ENCODE measurements around the gene PRTFDC1.
"Not testable (repeated sequence)": the region's sequence is repeated elsewhere in the genome, so short reads cannot be mapped to it uniquely, and the experiment has no call there.

Gene PRTFDC1

GRCh38 chr10:24963521-24964041 is 11.2 kb upstream of the PRTFDC1 start:
- no peak for DNase-seq

- no peak for DNase-seq
Observed at GRCh38 chr10:24962995-24963394, 10.6 kb upstream of the PRTFDC1 start.

- no peak for DNase-seq
Observed at GRCh38 chr10:24961582-24961981, 9.2 kb upstream of the PRTFDC1 start.

DNA sequence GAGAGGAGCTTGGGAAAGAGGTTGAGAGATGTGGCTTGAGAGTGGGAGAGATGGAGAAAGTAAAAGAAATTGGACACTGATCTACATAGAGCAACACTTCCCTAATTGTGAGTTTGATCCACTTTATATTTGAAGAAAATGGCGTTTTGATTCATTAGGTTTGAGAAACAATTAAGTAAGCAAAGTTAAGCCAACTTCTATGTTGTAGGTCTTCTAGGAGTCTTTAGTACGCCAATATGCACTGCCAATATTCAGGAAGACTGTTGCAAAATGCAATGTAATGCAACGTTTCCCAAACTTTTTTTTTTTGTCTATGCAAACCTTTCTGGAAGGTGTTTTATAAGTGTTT is 7.0 kb upstream of the PRTFDC1 start:
- no peak for DNase-seq

DNA sequence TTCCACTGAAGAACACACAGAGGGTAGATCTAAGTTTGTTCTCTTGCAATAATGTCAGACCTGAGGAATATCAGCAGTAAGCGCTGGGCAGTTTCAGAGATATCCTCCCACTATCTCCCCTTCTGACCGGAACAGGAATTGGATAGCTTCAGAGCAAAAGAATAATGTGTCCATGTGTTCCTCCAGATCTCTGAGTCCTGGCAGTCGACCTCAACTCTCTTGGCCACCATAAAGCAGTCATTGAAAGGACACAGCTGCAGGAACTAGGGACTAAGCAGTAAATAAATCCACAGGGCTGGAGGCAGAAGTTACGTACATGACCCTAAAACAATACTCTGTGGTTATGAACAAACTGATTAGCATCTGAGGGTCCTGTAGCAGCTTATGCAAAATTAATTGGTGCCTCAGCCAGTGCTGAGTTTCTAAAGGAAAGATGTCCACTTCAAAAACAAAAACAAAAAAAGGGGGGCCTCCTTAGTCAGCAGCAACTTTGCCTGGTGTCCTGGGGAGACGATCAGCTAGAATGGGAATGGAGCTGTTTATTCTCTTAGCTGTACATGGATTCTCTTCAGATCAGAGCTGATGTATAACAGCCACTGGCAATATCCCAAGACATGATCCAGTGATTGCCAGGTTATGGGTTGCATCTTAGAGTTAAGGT is 6.4 kb upstream of the PRTFDC1 start:
- DNase-seq = no peak

DNA sequence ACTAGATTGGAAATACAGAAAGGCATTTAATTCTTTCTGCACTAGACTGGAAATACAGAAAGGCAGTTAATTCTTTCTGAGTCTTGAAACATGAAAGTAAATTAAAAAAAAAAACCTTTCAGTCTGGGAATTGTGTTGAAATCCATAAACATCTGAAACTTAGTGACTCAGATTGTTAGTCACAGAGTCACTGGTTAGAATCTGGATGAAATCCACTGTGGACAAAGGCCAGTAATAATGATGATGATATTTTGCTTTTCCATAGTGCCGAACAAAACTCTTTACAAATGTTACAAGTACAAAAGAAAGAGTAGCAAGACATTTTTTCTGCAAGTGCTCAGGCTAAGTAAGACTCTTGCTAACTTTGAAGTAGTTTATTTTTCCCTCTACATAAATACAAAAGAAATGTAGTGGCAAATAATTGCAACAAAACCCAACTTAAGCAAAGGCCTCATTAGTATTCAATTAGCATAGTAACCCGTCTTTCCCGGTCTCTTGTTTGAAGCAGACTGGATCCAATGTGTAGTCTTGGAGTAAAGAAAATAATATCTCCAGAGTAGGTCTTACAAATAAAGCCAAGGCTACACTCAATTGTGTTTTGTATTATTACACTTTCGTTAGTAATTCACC is 5.8 kb upstream of the PRTFDC1 start:
- DNase-seq = peak; percentile 67

GRCh38 chr10:24957624-24958051 is 5.2 kb upstream of the PRTFDC1 start:
- not testable (repeated sequence) for DNase-seq

GRCh38 chr10:24953675-24954074 is 1.3 kb upstream of the PRTFDC1 start:
- no peak for DNase-seq

DNA sequence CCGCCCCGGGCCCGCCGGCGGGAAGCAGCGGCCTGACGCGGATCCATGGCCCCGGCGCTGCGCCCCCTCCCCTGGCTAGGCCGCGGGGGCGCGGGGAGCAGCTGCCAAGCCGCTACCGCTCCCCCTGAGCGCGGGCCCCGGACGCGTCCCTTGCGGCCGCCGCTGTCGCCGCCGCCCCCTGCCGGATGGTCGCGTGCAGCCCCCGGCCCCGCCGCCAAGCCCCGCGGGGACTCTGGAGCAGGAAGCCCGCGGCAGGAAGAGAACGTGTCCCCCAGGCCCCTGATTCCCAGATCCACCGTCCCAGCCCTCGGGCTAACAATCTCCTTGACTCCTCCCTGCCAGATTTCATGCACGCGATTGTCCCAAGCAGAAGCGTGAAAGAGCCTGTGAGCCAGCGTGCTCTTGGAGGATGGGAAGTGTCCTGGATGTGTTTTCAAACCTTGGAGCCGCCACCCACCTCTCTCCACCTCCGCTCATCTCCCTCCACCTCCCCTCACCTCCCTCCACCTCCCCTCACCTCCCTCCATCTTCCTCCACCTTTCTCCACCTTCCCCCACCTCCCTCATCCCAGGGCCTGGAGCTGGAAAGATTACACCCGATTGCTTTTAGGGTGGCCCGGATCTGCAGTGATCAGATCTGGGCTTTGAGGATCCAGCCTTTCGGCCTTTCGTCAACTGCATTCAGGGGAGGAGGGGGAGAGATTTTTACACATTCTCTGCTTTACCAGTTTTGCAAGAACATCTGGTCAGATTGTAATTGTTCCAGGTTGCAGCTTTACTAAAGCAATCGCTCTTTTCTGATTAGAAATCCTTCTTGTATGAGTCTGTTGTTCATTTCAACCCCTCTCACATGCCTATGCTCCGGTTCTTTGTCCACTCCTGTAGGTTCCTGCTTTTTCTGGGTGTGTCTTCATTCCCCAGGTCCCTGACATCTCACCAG is 570 bp upstream of the PRTFDC1 start:
- peak; percentile 21 for DNase-seq

DNA sequence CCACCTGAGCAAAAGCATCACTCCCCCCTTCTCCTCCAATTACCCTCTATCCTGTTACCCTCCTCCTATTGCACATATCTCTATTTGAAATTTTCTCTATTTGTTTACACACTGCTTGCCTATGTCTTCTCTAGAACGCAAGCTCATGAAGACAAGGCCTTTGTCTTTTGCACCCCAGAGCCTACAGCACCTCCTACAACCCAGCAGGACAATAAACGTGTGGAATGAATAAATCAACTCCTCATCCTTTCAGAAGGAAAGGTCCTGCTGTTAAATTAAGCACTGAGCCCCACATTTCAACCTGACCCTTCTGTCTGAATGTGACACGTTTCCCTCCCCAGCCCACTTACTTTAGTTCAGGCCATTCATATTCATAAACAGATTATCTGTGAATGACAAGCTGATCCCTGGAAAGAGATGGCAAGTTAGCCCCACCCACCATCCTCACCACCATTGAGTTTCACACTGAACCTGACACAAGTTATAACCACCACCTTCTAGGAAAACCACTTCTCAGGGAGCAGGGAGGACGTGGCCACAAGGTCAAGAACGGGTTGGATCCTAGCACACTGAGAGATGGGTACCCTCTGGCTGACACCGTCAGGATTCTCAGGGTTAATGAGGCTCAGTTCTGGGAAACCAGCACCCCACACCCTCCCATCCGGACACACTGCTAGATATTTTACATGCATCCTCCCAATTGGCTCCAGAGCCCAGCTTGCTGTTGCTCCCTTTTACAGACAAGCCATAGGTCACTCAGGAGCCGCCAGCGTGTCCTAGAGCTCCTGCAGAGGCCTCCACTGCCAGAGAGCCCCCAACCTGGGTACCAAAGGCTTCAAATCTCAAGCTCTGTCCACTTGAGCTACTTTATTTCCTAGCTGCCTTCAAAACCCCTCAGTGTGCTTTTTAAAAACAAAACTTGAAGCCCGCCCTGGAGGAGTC is 934 bp downstream of the PRTFDC1 start:
- no peak for DNase-seq

DNA sequence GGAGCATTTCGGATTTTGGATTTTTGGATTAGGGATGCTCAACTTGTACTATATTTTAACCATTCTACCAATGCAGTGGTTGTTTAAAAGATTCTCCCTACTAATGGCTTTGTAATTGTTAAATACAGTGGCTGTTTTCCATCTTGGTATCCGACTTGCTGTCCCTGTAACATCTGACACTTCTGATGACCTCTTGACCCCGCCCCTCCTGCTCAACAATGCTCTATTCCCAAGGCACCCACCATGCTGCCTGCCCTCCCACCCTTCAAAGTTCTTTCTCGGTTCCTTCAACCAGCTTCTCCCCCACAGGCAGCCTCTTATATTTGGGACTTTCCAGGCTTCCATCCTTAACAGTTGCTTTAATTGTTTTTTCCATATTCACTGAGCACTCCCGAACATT is 2.0 kb downstream of the PRTFDC1 start:
- no peak for DNase-seq

GRCh38 chr10:24949616-24950015 is 2.8 kb downstream of the PRTFDC1 start:
- no peak for DNase-seq

DNA sequence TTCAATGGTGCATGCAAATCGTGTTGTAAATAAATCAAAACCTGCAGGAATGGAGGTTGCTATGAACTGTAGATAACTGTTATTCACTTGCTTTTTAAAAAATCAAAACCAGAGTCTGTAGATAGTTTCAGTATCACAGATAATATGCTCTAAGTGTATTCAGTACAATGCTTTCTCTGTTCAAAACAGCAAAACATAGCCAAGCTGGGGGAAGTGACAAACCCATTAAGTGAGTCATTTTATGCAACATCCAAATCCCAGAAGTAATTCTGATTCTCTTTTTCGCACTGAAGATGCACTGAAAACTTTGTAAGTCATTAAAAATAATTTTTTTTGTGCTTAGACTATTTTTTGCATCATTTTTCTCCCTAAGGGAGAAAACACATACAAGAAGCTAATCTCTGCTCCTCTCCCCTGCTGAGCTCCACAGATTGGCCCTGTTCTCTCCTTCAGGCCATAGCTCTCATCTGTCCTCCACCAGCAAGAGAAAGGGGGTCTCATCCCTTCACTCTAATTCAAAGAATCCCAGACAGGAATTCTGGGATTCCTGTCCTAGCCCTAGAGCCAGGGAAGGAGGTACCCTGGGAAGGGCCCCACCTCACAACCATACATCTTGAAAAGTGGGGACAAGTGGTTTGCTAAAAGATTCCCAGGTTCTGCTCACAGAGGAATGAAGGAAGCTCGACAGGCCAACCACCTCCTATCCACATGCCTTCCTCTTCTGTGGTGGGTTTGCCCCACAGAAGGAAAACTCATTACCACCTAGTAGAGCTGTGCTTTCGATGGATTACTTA is 4.9 kb downstream of the PRTFDC1 start:
- peak; percentile 41 for DNase-seq

DNA sequence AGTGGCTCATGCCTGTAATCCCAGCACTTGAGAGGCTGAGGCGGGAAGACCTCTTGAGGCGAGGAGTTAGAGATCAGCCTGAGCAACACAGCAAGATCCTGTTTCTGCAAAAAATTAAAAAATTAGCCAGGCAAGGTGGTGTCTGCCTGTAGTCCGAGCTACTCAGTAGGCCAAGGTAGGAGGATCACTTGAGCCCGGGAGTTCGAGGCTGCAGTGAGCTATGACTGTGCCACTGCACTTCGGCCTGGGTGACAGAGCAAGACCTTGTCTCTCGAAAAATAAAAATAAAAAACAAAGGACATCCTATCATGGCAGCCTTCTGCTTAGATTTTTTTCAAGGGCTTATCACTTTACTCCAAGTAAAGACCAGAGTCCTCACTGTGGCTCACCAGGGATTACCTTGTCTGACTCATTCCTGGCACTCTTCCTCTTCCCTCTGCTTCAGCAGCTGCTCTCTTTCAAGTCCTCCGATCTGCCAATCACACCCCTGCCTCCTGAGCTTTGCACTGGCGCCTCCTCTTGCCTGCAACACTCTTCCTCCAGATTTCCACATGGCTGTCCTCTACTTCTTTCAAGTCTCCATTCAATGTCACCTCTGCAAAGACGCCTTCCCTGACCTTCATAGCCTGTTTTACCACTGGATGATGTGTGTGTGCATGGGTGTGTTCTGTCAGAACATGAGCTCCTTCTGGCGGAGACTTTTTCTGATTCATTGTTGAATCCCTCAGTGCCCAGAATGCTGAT is 7.7 kb downstream of the PRTFDC1 start:
- DNase-seq = no peak

GRCh38 chr10:24938525-24938924 is 13.9 kb downstream of the PRTFDC1 start:
- DNase-seq = no peak

DNA sequence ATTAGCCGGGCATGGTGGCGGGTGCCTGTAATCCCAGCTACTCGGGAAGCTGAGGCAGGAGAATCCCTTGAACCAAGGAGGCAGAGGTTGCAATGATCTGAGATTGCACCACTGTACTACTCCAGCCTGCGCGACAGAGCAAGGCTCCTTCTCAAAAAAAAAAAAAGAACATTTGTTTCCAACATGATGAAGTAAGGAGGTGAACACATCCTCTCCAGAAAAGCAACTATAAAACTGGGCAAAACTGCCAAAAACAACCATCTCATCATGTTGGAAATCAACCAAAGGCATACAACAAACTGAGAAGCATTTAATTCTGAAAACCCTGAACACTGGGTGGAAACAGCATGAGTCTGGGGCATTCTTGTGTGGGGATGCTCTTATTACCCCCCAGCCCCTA is 14.3 kb downstream of the PRTFDC1 start:
- DNase-seq = no peak

GRCh38 chr10:24935504-24936292 is 16.7 kb downstream of the PRTFDC1 start:
- DNase-seq = no peak

DNA sequence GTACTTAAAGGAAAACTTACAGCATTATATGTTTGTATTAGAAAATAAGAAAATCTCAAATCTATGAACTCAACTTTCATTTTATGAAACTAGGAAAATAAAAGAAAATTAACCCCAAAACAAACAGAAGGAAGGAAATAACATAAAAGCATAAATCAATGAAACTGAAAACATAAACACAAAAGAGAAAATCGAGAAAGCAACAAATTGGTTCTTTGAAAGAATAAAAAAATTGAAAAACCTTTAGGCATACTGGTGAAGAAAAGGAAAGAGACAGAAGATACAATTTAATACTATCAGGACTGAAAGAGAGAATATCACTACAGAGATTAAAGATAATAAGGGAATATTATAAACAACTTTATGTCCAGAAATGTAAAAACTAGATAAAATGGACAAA is 21.2 kb downstream of the PRTFDC1 start:
- DNase-seq = no peak

GRCh38 chr10:24930427-24930826 is 22.0 kb downstream of the PRTFDC1 start:
- no peak for DNase-seq

- no peak for DNase-seq
Observed at GRCh38 chr10:24929904-24930303, 22.5 kb downstream of the PRTFDC1 start.

All from suppressor macrophage treated with lipopolysaccharide for 4 hours (primary cell).